GM18511 (cell line): ENCODE data around the gene METRN.
"Not testable (repeated sequence)": the region's sequence is repeated elsewhere in the genome, so short reads cannot be mapped to it uniquely, and the experiment has no call there.

Experiments used
- ATAC-seq: cut with Tn5 transposase; IDR thresholded peaks from one replicate; pipeline ENCODE4 v1.9.1; 2021; ENCODE audit warnings: mild to moderate bottlenecking, moderate library complexity; ENCODE audit not compliant: unreplicated experiment

The METRN gene

DNA sequence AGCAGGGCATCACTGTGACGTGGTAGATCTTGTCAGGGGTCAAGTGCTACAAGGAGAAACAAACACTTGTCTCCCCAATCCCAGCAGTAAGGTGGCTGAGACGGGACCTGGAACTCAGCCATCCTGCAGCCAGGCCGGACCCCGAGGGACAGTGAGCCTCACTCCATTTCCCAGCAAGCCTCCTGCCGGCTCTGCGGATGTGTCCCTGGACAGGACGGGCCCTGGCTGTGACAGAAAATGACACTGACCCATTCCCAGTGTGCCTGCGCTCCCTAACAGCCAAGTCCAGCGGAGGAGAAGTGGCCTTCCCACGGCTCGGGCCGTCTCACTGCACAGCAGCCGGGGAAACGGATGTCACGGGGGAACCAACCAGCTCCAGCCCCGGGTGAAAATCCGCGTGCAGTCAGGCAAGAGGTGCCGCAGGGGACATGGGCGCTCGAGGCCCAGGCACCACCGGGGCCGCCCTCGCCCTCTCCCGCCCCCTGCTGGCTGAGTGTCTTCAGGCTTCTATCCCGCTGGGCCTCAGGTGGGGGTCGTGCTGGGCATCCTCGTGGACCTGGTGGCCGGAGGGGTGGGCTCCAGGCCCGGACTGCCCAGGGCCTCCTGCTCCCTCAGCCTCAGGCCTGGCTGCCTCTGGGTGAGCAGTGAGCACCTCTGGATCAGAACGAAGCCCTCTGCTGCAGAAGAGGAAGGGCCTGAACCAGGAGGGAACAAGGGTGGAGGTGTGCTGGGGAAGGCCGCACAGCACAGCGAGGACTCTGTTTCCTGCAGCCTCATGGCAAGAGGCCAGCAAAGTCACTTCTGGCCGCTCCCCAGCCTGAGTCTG is 18.7 kb downstream of the METRN start:
- ATAC-seq: no peak

DNA sequence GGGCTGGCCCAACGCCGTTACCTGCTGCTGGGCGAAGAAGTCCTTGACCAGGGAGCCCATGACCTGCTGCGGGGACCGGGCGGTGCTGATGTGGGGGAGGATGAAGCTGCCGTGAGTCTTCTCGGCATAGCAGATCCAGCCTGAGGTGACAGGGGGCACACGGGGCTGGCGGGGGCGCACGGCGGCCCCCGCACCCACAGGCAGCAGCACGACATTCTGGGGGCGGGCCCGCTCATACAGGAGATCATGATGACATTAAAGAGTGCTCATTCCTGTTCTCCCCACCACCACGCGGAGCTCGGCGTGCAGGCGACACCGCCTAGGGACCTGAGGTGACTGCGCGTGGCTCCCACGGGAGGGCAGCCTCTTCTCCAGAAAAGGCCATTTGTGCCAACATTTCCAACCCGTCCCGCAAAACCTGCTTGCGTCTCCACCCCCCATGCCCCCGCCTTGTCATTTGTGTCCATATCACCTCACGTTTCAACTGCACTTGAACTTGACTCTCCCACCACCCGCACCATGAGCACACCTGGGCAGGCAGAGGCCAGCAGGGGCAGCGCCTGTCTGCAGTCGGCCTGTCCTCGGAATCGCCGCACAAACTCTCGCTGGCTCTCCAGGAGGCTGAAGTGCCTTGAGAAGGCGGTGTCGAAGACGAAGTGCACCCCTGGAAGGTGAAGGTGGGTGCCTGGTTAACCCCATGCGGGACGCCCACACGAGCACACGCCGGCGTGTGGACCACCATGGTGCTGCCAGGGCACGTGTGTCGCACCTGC is 19.5 kb downstream of the METRN start:
- no peak for ATAC-seq

DNA sequence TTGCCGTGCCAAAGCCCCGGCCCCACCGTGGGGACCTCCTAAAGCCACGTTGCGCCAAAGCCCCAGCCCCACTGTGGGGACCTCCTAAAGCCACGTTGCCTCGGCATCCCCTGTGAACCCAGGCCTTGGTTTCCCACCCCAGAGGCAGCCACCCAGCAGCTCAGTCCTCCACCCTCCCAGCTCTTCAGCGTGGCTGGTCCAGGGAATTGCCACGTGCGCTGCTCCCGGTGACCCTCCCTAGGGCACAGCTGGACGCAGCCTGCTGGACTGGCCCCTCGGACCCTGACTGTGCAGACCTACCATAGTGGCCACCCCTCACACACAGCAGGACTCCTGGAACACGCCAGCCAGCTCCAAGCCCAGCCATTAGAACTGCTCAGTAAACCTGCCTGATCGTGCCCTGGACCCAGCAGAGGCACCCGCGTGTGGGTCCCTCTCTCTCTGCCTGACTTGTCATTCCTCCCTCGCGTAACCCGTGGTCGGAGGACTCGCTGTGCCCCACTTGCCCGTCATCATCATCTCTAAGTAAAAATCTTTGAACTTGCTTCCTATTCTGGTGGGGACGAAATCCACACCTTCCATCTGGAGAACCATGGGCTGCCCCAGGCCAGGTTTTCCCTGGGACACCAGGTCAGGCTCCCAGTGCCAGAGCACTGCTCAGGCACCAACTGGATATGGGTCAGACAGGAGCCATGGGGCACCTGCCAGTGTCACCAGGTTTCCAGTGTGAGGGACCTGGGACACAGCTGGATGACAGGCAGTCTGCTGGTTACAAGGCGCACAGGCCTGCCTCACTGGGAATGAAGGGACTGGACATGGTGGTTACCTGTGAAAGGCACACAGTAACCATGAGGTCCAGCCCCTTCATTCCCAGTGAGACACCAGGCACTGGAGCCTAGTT is 20.3 kb downstream of the METRN start:
- no peak for ATAC-seq

DNA sequence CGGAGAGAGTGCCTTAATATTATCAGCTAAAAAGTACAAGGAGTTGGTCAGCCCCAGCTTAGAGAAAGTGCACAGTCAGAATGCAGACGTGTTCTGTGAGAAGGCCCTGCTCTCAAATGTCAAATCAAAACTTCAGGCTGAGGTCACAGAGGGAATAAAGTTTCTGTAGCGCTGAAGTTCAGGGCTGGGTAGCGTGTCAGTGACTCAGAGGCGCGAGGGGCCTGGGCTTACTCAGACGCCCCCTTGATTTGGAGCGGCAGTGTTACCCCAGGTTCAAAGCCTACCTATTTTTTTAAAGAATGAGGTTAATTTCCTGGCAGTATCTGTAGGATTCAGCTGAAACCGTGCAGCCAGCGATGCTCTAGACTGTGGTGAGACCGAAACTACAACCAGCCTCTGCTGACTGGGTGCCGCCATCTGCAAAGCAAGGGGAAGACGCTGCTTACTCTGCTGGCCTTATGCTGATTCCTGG is 21.1 kb downstream of the METRN start:
- no peak for ATAC-seq

DNA sequence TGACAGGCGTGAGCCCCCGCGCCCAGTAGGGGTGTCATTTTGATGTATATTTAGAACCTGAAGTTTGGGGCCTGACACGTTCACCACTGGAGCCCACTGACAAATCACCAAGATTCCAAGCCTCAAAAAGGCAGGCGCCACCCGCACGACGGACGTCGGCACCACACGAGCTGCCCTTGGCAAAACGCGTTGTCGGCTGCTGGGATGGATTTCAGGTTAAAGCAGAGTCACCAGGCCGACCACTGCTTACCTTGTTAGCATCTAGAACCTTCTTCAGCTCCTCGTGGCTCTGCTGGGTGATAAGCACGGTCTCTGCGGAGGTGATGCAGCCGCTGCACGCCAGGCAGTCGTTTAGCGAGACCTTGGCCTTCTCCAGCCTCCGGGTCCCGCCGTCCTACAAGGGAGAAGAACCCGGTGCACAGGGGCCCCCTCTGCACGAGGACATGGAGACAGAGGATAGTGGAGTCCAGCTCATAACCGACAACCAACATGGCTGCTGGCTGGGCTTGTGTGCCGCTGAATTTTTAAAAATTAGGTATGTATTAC is 22.1 kb downstream of the METRN start:
- ATAC-seq: no peak

DNA sequence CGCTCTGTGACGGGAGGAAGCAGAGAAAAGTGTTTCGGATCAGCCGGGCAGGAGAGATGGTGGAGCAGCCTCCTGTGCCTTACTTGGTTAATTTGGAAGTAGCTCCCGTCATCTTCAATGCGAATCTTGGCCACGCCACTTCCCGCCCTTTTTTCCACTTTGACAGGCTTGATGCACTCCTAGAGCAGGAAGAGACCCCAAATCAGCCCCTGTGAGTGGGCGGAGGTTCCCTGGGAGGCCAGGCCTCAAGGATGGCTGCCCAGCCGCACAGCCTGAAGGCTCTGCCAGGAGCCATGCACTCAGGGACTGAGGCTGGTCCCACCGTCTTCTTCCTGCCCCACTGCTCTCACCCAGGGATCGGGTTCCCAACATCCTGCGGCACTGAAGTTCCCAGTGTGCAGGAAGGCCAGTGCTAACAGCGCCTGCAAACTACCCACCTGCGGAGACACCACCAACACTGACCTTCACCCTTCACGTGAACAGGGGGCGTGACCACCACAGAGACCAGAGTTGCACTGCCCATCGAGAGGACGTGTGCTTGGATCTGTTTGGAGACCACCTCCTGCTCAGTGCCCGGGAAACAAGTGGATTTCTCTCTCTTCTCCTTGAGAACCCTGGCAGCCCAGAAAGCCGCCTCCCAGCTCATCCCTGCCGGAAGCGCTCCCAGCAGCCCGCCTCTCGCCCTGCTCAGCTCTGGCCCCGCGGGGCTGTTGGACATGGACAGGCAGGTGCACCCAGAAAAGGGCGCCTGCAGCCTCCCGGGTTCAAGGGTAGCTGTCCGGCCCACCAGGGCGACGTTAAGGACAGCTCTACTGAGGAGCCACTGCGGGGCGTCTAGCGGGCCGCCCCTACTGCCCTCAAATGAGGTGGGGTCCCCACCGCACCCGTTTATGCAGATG is 24.9 kb downstream of the METRN start:
- ATAC-seq: no peak

DNA sequence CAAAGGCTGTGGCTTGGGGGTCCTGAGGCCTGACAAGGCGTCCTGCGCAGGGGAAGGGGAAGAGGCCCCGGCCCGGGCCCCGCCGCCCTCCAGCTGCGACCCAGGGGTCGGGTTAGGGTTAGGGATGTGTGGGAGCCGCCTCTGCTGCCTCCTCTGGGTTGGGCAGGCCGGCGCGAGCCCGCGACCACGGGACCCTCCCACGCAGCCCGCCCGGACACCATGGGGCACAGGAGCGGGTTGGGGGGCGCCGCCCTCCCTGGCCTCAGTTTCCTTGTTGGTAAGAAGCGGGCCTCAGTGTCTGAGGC is 25.5 kb downstream of the METRN start:
- ATAC-seq: peak; percentile 29

DNA sequence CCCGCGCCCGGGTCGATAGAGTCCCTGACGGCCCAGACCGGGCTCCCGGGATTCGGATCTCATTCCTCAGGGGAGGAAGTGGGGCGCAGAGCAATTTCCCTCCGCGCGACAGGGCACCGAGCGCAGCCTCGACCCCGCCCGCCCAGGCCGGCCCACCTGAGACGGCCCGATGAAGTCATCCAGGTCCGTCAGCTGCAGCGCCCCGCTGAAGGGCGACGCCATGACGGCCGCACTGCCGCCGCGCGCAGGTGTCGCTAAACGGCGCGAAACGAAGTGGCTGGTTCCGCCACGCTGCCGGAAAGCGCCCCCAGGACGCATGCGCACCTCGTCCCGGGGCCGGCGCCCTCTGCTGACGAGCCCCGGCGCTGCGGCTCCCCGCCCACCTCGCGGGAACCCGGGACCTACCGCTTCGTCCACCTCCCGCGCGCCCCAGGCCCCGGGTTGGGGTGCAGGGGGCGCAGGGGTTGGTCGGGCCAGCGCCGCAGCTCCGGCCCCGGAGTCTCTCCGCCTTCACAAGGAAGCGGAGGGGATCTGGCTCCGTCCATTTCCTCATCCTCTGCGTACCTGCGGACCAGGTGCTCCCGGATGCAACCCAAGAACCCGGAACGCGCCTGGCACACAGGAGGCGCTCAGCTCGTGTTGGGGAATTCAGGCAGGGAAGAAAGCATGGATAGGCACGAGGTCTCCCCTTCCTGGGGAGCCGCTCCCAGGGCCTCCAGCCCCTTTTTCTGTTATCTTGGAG is 26.0 kb downstream of the METRN start, which contains the start of gene CIAO3:
Gene CIAO3 (minus strand): TSS at position 234 of the 742 bp plus-strand sequence. CDS start 12 bp downstream, at position 222.
- ATAC-seq: peak; percentile 77

DNA sequence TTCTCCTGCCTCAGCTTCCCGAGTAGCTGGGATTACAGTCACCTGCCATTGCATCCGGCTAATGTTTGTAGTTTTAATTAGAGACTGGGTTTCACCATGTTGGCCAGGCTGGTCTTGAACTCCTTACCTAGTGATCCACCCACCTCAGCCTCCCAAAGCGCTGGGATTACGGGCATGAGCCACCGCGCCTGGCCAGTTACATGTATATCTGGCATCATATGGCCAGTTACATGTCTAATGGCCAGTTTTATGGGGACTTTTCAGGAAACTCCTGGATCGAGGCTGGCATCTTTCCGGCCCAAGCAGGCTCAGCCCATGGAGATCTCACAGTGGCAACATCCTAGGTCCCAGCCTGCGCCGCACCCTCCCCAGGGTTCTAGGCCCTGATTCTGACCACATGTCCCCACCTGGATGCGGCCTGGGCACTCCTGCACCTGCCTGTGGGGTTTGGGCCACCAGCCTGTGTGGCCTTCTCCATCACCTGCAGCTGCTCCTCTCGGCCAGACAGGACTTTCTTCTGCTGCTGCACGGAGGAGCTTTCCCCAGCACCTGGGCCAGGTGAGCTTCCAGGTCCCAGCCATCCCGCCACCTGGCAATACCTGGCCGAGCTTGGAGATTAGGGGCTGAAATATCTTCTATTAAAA is 27.2 kb downstream of the METRN start:
- ATAC-seq: no peak

DNA sequence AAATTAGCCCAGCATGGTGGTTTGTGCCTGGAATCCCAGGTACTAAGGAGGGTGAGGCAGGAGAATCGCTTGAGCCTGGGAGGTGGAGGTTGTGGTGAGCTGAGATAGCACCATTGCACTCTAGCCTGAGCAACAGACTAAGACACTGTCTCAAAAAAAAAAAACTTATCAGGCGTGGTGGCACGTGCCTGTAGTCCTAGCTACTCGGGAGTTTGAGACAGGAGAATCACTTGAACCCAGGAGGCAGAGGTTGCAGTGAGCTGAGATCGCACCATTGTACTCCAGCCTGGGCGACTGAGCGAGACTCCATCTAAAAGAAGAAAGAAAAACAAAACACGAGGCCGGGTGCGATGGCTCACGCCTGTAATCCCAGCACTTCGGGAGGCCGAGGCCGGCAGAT is 28.0 kb downstream of the METRN start:
- ATAC-seq: not testable (repeated sequence)

DNA sequence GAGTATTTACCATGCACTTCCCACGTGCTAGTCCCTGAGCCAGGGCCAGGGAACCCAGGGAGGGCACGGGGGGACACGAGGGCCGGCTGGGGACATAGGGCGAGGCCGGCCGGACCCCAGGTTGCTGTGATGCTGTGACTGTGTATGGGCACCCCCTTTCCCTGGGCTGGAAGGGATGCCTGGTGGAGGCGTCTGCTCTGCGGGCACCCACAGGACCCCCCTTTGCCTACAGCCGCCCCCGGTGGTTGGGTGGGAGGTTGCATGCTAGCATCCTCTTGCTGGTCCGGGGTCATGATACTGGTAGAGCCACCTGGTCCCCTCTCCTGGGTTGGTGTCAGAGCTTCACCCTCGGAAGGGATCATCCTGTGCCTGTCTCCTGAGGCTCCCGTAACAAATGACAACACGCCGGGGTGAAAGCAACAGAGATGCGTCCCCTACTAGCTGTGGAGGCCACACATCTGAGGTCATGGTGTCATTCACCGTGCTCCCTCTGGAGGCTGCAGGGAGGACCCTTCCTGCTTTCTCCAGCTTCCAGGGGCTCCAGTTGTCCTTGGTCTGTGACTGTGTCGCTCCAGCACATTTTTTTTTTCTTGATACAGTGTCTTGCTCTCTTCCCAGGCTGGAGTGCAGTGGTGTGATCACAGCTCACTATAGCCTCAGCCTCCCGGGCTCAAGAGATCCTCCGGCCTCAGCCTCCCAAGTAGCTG is 29.0 kb downstream of the METRN start:
- ATAC-seq: no peak

DNA sequence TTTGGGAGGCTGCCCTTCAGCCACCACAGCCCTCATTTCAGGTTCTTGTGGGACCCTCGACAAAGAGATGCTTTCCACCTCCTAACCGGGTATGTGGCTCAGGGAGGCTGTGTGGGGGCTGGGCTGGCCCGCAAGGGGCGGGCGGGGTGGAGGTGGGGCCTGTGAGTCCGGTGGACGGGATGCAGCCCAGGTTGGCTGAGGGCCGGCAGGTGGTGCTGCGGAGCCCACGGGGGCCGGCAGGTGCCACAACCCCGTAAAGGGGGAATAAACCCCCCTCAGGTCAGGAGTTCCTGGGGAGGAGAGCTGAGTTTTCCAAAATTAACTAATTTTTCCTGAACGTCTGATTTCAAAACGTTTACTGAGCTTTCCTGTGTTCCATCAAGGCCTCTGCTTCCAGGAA is 30.8 kb downstream of the METRN start:
- ATAC-seq: no peak

DNA sequence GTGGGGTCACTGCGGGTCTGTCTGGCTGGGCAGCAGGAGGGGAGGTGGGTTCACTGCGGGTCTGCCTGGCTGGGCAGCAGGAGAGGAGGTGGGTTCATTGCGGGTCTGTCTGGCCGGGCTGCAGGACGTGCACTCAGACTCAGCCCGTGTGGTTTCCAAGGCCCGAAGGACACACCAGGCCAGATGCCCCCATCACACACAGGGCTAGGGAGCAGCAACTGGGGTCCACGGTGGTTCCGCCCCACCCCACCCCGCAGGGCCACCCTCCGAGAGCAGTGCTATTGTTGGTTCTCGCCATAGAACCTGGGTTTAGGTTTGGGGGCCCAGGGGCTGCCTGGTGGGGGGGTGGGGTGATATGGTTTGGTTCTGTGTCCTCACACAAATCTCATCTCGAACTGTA is 31.7 kb downstream of the METRN start:
- ATAC-seq: no peak

DNA sequence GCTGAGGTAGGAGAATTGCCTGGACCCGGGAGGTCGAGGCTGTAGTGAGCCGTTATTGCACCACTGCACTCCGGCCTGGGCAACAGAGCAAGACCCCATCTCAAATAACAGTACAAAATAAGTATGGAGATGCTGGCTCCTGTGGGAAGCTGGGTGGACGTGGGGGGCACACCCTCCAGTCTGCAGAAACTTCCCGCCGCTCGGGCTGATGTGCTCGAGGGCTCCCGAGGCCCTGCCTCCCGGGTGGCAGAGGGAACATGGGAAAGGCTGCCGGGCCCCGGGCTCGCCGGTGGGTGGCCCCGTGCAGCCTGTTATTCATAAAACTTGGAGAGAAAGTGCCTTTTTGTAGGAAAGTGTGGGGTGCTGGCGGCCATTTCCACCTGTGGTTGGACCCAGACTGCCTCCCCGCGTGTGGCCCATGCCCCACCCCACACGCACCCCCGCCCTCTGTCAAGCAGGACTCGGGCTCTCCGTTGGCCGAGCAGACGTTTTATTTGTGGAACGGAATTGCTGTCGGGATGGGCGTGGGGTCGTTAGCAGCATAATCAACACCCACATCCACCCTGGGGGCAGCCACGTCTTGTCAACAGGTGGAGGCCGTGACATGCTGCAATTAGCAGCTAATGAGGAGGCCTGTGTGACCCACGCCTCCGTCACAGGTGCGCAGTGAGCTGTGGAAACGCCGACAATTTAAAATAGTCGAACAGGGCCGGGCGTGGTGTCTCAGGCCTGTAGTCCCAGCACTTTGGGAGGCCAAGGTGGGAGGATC is 33.2 kb downstream of the METRN start:
- ATAC-seq: no peak

DNA sequence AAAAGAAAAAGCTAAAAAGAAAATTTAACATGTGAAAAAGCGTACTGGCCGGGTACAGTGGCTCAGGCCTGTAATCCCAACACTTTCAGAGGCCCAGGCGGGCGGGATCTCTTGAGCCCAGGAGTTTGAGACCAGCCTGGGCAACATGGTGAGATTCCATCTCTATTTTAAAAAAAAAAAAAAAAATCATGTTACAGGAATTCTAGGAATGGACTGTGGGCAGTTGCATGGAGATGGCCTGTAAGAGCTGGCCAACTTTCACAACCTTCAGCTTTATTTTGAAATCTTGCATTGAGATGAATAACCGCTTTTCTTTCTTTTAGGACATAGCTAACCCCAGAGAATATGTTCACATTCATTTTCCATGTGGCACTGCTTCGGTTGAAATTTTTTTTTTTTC is 34.1 kb downstream of the METRN start:
- no peak for ATAC-seq

DNA sequence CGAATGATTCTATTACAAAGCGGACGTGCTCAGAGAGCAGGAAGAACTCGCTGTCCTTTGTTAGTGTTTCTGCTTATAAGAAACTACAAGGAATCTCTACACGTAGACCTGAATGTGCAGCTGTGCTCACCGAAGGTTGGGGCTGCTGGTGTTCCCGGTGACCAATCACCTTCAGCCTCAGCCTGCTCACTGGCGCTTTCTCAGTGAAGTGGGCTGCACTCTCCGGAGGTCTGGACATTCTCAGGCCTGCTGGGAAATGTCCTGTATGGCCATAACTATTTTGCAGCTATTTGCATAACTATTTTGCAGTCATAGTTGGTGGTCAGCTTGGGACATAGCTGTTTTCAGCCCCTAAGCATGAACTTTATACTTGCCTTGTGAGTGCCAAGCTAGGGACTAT is 35.6 kb downstream of the METRN start:
- ATAC-seq: no peak
